GM19238 (cell line): ENCODE measurements around the gene KCNMA1.
"Not testable (repeated sequence)": the region's sequence is repeated elsewhere in the genome, so short reads cannot be mapped to it uniquely, and the experiment has no call there.

Source experiments
- DNase-seq: peaks from one replicate; pipeline ENCODE4 v3.0.0; 2011; ENCODE audit warnings: low spot score; ENCODE audit not compliant: insufficient read length

KCNMA1 gene

DNA sequence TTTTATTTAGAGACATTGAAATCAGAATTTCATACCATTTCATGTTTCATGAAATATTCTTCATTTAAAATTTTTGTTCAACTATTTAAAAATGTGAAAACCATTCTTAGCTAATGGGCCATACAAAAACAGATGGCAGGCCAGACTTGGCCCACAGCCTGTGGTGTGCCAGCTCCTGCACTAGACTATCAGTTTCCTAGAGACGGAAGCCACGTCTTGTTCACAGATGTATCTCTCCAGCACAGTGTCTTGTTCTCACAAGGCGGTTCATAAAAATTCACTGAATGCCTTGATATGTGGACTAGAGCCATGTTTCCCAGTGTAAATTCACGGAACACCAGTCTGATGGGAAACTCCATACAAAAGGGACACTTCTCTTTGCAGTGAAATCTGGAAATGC is 216.0 kb downstream of the KCNMA1 start:
- no peak for DNase-seq

DNA sequence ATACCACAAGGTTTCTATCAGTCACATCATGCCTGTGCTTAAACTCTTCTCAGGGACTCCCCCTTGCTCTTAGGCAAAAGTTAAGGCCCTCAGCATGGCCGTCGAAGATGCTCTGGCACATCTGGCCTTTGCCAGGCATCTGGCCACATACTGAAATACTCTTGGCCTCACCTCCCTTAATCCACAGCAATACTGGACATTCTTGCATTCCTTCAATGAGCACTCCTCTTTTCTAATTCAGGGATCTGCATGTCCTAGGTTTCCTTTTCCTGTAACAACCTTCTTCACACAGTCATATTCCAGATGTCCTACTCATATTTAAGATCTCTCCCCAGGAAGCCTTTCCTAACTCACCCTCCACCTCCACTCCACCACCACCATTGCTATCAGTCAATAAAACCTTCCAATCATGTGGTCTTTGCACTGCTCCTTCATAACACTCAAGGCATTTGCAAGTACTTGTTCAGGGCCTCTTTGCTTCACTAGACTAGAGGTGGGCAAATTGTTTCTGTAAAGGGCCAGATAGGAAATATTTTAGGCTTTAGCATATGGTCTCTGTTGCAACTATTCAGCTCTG is 216.6 kb downstream of the KCNMA1 start:
- no peak for DNase-seq

DNA sequence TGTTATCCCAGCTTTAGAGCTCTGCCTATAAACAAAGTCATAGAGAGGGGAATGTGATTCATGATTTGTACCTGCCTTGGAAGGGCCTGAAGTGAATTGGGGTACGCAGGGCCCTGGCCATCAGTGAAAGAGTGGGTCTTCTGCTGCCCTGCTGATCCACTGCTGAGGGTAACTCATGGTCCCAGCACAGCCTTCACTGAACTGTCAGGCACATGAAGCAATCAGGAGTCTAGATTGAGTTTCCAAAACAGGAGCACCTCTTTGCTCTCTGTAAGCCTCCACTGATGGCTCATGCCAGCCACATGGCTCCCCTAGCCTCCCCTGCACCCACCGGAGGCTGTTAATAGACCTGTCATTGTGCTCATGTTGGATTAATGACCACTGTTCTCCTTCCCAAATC is 217.6 kb downstream of the KCNMA1 start:
- no peak for DNase-seq

DNA sequence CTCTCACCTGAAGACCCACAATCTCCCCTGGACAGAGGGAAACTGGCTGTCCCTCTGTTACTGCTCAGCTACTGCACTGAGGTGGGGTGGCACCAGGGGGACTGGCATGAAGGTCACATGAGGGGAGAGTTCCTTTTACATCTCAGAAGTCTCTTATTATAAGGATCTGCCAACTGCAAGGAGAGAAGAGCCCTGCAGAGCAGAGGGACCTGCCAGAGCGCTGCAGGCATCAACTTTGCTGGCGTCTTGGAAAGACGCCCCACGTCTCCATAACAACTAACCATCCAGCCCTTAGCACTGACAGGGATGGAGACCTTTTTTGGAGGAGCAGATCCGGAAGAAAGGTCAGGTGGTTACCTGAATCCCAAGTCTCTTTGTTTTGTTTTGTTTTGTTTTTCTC is 218.6 kb downstream of the KCNMA1 start:
- DNase-seq = no peak

DNA sequence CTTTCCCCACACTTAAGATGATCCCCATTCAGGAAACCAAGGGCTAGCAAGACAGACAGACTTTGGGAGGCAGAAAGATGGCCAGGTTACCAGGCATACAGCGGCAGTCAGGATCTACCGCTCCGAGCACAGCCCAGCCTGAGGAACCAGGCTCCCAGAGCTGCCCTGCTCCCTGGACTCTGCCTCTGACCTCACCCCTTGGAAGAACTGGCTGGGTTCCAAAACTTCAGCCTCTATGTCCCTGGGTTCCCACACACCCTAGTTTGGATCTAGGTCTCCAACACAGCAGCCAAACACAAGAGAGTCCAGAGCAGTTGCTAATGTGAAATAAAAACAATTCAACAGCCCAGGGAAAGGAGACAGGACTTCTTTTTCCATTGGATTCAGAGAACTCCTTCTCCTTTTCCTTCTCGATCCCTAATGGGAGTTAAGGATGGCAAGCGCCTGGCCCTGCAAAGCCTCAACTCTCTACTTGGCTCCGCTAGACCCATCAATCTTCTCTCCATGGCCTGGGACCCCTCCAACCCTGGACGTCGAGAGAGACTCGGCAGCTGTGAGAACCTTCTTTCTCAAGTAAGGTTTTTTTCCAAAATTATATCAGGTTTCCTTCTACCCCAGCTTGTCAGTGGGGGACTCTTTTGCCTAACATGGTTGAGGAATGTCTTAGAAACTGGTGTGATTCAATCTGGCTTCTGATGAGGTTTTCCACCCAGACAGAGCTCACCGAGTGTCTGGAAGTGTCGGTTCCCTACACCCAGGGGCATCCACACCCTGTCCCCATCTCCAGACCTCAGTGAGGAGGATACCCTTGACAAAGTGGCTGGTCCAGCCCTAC is 219.6 kb downstream of the KCNMA1 start:
- DNase-seq = no peak

DNA sequence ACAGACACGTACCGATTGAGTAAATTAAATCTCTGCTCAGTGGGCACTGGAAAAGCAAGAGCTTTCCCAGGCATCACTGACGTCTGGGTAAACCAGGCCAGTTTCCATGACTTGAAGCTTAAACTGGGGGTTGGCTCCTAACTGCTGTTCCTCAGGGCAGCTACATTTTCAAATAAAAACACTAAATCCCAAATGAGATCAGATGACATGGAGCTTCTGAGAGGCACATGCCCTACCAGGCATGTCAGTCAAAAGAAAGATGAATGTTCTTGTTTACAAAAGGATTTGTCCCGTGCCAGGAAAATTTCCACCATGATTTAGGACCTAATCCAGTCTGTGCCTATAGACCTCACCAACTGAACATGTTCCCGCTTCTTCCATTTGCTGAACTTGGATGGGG is 220.2 kb downstream of the KCNMA1 start:
- no peak for DNase-seq

DNA sequence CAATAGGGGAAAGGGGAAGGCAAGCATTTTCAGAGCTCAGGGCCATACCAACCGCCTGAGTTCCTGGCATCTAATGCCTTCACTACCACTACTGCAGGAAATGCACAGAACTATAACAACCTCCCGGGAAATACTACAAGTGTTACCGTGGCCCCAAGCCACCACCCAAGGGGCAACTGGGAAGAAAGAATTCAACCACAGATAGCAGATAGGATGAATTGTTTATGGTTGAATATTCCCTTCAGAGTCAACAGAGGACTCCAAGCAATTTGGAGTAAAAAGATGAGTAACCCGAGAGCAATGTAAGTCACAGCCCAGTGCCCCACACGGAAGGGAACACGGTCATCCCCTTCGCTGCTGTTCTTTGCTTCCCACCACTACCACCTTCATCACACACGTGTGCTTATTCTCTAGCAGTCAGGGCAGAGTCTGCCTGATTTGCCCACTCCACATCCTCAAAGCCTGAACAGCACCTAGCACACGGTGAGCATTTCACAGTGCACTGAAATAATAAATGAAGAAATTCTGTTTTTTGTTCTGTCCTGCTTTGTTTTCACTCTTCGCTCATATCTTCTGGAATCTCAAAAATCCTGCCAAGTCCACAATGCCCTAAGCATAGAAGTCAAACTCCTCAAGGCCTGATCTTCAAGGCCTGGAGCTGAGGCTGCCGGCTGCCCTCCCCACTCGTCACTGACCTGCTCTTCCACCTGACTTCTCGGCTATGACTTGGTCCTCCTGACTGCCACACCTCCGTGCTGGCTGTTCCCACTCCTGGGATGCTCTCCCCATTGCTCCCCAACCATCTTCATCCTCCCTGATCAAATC is 221.1 kb downstream of the KCNMA1 start:
- DNase-seq = no peak

DNA sequence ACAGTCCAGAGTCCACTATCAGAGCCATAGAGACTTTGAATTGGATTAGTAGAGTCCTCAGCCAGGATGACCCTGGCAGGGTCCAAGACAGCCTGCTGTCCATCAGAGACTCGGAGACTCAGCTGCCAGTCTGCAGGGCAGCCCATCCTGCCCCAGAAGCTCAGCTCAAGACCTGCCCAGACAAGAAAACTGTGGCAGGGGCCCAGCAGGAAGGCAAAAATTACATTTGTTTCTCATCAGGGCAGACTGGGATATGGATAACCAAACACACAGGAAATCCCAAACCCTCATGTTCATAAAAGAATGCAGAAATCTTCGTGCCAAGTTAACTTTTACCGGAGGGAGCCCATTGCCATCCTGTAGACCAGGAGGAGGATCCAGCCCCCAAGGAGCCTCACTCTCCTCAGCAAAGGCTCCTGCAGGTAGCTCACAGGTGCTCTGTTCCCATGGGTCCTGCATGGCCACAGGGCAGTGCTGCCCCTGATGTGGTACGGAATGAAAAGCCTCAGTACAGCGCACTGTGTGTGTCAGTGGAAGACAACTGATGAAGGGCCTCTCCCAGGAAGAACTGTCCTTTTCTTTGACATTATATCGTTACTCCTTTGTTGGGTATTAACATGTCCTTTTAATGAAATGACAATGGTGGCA is 222.2 kb downstream of the KCNMA1 start:
- DNase-seq = no peak

DNA sequence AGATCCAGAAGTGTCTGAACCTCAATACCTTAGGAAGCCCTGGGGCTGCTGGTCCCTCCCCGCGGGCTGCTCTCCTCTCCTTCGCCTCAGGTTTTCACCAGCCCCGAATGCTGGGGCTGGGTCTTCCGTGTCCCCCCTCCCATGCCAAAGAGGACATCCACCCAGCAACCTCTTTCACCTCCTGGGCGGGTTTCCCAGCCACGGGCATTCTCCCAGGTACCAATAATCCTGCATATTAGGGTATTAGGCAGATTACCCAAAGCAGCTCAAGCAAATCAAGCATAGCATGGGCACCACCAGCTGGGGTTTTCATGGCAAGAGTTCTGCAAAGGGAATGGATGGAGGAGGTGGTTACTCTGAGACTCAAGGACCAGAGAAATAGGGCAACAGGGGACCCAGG is 224.4 kb downstream of the KCNMA1 start:
- DNase-seq = no peak

DNA sequence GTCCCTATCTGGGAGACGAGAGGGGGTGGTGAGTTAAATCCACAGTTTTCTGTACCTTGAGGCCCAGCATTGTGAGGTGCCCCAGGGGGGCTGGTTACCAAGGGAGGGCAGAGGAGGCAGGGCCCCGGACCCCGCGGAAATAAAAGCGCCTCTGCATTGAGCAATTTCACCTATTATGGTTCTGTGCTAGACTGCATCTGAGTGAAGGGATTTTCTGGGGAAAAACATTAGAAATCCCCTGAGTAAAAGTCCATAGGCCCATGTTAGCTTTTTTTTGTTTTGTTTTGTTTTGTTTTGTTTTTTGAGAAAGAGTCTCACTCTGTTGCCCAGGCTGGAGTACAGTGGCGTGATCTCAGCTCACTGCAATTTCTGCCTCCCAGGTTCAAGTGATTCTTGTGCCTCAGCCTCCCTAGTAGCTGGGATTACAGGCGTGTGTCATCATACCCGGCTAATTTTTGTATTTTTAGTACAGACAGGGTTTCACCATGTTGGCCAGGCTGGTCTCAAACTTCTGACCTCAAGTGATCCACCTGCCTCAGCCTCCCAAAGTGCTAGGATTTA is 225.0 kb downstream of the KCNMA1 start:
- DNase-seq = not testable (repeated sequence)

DNA sequence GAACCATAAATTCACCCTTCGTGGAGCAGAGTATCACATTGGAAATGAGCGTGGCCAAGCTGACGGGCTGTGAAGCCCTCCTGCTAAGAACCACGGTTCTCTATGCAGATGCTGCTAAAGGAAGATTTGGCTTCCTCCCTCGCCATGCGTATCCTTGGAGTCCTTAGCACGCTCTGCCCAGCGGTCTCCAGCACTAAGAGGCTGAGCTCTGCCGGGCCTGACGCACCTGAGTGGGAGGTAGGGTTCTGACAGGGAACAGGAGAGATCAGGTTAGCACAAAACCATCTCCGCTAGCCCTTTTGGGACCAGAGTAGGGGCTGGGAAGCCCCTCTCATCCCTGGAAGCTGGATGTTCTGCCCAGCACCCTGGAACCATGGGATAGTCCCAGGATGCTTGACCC is 225.8 kb downstream of the KCNMA1 start:
- DNase-seq = no peak

DNA sequence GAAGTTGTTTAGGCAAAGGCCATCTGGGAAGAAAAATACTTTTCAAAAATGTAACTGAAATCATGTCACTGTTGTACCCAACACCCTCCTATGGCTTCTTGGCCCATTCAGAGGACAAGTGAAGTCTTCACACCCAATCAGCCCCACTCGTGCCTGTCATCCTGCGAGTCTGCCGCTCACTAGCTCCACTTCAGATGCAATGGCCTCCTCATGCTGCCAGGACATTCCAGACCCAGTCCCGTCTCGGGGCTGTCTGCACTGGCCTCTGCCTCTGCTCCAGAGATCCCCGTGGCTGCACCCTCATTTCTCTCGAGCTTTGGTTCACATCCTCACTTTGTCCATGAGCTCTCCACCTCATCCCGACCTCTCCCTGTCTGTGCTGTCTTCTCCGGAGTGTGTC is 227.1 kb downstream of the KCNMA1 start:
- DNase-seq = no peak

DNA sequence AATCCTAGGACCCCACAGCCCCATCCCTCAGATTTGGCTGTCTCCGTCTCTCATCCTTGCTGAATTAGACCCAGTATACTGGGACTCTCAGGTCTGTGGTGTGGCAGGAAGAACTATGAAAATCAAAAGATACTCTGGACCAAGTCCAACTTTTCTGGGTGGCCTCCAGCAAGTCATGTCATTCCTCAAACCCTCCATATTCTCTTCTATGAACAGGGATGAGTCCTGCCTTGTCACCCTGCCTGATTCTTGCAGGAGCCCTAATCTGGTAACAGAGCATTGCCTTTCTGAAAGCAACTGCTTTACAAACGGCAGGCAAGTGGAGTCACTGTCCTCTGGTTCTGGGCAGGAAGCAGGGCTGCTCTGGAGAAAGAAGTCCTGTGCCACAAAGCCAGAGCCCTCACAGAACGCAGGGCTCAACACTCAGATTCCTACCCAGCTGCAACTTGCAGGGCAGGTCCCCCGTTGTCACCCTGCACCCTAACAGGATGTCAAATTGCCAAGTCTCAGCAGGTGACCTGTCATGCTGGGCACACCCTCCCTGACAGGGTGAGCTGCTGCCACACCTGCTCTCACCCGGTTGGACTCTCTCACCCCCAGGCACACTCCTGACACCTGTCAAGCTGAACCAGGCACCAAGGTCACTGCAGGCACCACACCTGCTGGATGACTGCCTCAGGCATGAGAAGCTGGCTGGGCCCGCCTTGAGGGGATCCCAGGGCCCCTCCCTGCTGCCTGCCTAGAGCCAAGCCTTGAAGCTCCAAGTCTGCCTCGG is 227.7 kb downstream of the KCNMA1 start:
- DNase-seq = no peak

DNA sequence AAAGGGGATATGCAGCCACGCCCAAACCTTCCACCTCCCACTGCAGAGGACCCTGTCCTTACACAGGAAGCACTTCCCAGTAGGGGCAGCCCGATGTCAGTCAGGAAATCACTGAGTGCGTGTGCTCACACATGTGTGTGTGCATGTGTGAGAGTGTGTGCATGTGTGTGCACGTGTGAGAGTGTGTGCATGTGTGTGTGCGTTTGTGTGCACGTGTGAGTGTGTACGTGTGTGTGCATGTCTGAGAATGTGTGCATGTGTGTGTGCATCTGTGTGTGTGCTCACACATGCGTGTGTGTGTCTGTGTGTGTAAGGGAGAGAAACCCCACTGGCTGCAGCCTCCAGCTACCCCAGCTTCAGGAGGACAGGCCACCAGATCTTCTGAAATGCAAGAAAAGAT is 229.3 kb downstream of the KCNMA1 start:
- no peak for DNase-seq

DNA sequence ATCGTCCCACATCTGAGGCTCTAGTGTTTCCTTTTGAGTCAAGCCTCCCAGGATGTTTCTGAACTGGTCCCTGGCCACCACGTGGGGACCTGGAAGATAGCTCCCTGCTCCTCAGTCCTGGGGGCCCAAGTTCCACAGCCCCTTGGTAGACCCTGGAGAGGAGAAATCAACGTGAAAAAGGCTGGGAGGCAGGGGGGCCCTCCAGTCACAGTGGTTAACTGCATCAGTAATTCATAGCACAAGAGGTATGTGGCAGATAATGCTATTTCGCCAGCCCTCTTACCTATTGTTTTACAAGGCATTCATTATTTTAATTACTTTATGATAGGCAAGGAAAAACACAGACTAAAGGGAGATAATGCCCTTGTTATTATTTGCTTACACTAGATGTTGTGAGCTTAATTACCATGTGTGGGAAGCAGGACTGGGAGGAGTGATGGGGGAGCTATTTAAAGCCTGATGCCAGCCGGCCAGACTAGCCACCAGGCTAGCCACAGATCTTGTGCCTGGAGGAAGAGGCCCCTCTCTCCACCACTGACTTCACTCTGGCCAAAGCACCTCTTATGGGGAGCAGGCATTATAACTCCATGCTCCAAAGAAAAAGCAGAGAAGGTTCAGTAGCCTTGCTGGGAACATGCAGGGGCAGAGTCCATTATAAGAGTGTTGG is 230.7 kb downstream of the KCNMA1 start:
- DNase-seq = no peak

DNA sequence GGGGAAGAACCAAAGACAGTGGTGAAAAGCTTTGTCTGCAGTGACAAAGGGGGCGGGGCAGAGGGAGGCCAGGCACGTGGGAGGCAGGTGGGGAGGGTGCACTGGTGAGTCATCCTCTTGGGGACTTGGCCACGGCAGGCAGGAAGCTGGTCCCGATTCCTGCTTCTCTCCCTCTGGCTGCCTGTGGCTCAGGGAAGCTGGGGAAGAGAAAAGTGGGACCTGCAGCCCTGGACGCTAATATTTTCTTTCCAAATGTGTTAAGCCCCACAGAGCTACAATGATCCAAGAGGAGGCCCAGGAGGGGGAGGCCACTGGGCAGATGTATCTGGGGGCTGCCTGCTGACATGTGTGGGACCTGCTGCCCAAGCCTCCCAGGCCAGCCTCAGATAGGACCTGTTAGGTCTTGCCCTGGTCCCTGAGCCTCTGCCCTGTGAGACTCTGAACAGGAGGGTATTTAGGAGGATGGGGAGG is 231.8 kb downstream of the KCNMA1 start:
- DNase-seq = no peak

DNA sequence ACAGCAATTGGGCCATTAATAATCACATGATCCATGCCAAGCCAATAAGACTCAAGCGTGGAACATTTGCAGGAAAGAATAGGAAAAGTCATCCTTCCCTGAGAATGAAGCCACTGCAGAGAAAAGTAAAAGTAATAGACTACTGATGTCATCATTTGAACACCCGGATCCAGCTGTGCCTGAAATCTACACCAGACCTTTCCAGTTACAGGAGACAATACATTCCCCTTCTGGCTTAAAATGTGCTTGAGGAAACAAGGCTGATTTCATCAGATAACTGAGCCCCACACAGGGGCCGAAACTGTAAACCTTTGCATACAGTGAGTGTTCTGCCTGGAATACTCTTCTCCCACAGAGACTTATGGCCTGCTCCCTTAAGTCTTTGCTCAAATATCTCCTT is 232.8 kb downstream of the KCNMA1 start:
- no peak for DNase-seq

DNA sequence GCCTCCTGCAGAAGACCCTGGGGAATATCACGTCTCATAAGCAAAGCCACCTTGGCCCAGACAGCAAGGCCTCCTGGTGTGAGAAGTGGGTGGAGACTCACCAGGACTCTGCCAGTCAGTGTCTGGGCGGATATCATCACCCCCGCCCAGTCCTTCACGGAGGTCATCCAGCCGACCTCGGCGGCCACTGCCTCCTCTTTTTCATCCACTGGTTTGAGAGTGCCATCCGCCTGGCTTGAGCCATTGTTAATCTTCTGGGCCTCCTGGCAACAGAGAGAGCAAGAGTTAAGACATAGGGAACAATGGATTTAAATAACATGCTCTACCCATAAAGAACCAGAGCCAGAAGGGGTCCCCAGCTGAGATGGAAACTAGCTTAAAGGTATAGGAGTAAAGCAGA is 233.8 kb downstream of the KCNMA1 start:
- DNase-seq = no peak

DNA sequence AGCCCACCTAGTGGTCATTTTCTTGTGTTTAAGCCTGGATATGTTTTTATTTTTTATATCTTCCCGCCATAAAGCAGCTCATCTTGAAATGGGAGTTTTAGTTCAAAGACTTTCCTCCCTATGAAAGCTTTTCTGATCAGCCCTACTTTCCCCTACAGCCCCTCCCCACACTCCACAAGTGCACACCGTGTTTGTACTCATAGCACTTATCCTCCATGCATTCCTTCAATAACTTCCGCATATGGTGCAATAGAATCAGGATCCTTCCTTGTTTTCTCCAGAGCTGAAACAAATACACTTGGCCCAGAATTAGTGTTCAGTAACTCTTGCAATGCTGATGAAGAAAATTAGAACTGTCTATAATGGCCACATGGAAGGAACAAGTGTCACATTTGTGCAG is 235.9 kb downstream of the KCNMA1 start:
- no peak for DNase-seq

DNA sequence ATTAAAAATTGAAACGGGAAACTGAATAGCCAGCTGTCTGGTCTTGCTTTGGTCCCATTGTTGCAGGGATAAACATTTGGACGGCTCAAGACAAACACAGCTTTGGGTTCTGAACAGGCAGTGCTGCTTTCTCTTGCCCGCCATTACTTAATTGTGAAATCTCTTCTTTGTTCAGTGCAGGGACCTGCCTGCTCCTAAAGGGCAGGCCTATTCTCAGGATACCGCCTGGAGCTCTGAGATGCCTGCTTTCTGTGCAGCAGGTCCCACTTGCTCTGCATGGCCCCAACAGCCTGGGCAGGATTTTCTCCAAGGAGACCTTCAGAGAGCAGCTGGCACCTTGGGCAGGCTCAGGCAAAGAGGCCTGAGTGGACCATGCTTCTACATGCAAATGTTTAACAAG is 237.6 kb downstream of the KCNMA1 start:
- DNase-seq = no peak
